H1 (cell line): ENCODE results near the gene TFG. TPM values are rescaled to one million over a fixed set of nuclear protein-coding genes. Genes with fewer than 3 reads are reported as not detected.

Experiments
- CEBPB ChIP-seq: IDR thresholded peaks from 2 replicates; pipeline ENCODE4 v1.6.1; 2012; ENCODE audit warnings: low read depth, low read length
- CTCF ChIP-seq, 3 experiments: IDR thresholded peaks; 1 replicate in 2 of 3; 2 replicates in 1 of 3; pipeline versions ENCODE4 v1.5.1 to v1.6.1; 2011; ENCODE audit warnings: low read length in 3 of 3, mild to moderate bottlenecking in 3 of 3, inconsistent platforms in 2 of 3, low read depth in 1 of 3, moderate library complexity in 1 of 3; ENCODE audit not compliant: insufficient read depth in 1 of 3; ENCODE audit errors: control extremely low read depth in 1 of 3
- GTF2F1 ChIP-seq: IDR thresholded peaks from 2 replicates; pipeline ENCODE4 v1.6.1; 2012; ENCODE audit warnings: low read depth, low read length, improper control_type of control experiment, borderline replicate concordance
- JUND ChIP-seq: IDR thresholded peaks from 2 replicates; pipeline ENCODE4 v1.6.1; 2011; ENCODE audit warnings: mild to moderate bottlenecking, improper control_type of control experiment, low read length
- POLR2A ChIP-seq, 2 experiments: IDR thresholded peaks; 1 replicate in 1 of 2; 2 replicates in 1 of 2; pipeline ENCODE4 v1.6.1; 2011; ENCODE audit warnings: low read depth in 2 of 2, low read length in 2 of 2, mild to moderate bottlenecking in 2 of 2; ENCODE audit errors: control extremely low read depth in 1 of 2
- RNF2 ChIP-seq: fragments of 200-900, 300-1000 bp; sonication (generic); IDR thresholded peaks from 2 replicates; pipeline ENCODE4 v1.7.1; 2016; ENCODE audit warnings: borderline replicate concordance, low read depth, mild to moderate bottlenecking, antibody characterized with exemption, low read length; ENCODE audit not compliant: poor library complexity, severe bottlenecking; ENCODE audit errors: missing control alignments
- TAF7 ChIP-seq: optimal IDR thresholded peaks from 2 replicates; pipeline ENCODE3; 2011; ENCODE audit warnings: low read depth, mild to moderate bottlenecking, inconsistent platforms, low read length, moderate library complexity, borderline replicate concordance
- polyA plus RNA-seq, 7 experiments: library from polyadenylated mRNA; depleted of rRNA in 3 of 7; stranded (reverse) in 5 of 7; unstranded in 2 of 7; fragments of >200 nt in 5 of 7; fragments of 200-250 nt in 2 of 7; gene quantifications; 1 replicate in 5 of 7; 2 replicates in 1 of 7; 4 replicates in 1 of 7; pipeline versions ENCODE4 v1.2.1 to v1.2.3, GENCODE V29; 2011 to 2013; ENCODE audit warnings: missing spikeins in 2 of 7, mixed read lengths in 2 of 7
- total RNA-seq: library from RNA; stranded (reverse); fragmentation: NEBNext Ultra II Directional; extraction: Animal tissue kit (Norgen Biotek cat#: 25700); gene quantifications from 2 replicates; pipeline ENCODE4 v1.2.1, GENCODE V29; 2021

Gene TFG
- total and polyA plus RNA-seq, 2 of the 8 experiments (the other 6 are each of a cell fraction or from before 2014, with no cell fraction given), result 81.9 to 98.4 TPM

- no peak for TF ChIP-seq CTCF (IDR thresholded peaks at IDR 0.05; ENCODE audit: control extremely low read depth in 1 of 3, insufficient read depth in 1 of 3, low read depth in 1 of 3, low read length in 3 of 3)
- no peak for TF ChIP-seq GTF2F1
- no peak for TF ChIP-seq JUND
- no peak for TF ChIP-seq POLR2A (IDR thresholded peaks at IDR 0.05; ENCODE audit: control extremely low read depth in 1 of 2, low read depth in 2 of 2, low read length in 2 of 2)
- TF ChIP-seq CEBPB, result no peak
- no peak for TF ChIP-seq TAF7
- no peak for TF ChIP-seq RNF2
Observed at GRCh38 chr3:100740207-100740606, 30.9 kb downstream of the TFG start (continued).
